Spleen (tissue), 7 donors: ENCODE data around the gene ZNF621.

ENCODE experiments used
- POLR2AphosphoS5 ChIP-seq, 3 donors: sonication (generic); formaldehyde crosslinking; IDR thresholded peaks; one replicate each; pipeline ENCODE4 v1.5.1; 2017; ENCODE audit warnings: antibody characterized with exemption in 3 of 3
- TF ChIP-seq, protein P1 (sequence below), 11 experiments: fragments of 200-600 bp in 7 of 11; fragments of 450-650 bp in 4 of 11; sonication (generic) in 4 of 11; IDR thresholded peaks in 8 of 11; conservative IDR thresholded peaks in 3 of 11; 1 replicate in 7 of 11; 2 replicates in 4 of 11; pipeline versions ENCODE4 v1.4.0 to v1.8.0; 2016 to 2021; ENCODE audit warnings: antibody characterized with exemption in 11 of 11, inconsistent platforms in 4 of 11, mild to moderate bottlenecking in 1 of 11
- donor health status: DM: no; HTN: no; CAD: no; lungs with moderate emphysema.
- donor health status: DM: no; HTN: no; CAD: no.
- donor health status: DM: no; HTN: no; CAD: no.

DNA sequence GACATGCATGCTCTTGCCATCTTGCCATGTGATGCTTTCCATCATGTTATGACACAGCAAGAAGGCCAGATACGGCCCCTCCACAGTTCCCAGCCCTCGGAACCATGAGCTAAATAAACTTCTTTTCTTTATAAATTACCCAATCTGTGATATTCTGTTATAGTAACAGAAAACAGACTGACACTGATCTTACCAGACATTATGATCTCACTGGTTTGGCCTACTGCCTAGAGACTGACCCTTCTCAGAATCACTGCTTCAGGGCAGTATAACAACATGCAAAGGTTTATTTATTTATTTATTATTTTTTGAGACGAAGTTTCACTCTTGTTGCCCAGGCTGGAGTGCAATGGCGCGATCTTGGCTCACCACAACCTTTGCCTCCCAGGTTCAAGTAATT, 33.8 kb upstream of the ZNF621 start:
- TF ChIP-seq, protein P1, sequence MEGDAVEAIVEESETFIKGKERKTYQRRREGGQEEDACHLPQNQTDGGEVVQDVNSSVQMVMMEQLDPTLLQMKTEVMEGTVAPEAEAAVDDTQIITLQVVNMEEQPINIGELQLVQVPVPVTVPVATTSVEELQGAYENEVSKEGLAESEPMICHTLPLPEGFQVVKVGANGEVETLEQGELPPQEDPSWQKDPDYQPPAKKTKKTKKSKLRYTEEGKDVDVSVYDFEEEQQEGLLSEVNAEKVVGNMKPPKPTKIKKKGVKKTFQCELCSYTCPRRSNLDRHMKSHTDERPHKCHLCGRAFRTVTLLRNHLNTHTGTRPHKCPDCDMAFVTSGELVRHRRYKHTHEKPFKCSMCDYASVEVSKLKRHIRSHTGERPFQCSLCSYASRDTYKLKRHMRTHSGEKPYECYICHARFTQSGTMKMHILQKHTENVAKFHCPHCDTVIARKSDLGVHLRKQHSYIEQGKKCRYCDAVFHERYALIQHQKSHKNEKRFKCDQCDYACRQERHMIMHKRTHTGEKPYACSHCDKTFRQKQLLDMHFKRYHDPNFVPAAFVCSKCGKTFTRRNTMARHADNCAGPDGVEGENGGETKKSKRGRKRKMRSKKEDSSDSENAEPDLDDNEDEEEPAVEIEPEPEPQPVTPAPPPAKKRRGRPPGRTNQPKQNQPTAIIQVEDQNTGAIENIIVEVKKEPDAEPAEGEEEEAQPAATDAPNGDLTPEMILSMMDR (IDR thresholded peaks at IDR 0.05 in 8 of 11, conservative IDR thresholded peaks at IDR 0.05 in 3 of 11) = no peak
- TF ChIP-seq POLR2AphosphoS5 (IDR thresholded peaks at IDR 0.05) = no peak
